Keratinocyte (primary cell): Measurements from ENCODE around the gene CNPPD1. TPM values are rescaled to one million over a fixed set of nuclear protein-coding genes. Genes with fewer than 3 reads are reported as not detected.

ENCODE experiments used
- DNase-seq: peaks from one replicate; pipeline ENCODE4 v3.0.0-alpha.2; 2011; ENCODE audit warnings: low read depth, missing footprints, low spot score
- FAIRE-seq: peaks from 2 replicates; lab custom pipeline; 2011; peaks lifted over from hg19 to GRCh38; lab: Jason Lieb, UNC
- H2AFZ ChIP-seq: 2 replicates; pipeline ENCODE4 v1.6.0; 2012; ENCODE audit warnings: low read length, control low read depth, inconsistent platforms; ENCODE audit not compliant: control insufficient read depth
- H3K27ac ChIP-seq: 2 replicates; pipeline ENCODE4 v1.5.1; 2011; ENCODE audit warnings: low read length; ENCODE audit not compliant: control insufficient read depth, insufficient read depth
- H3K27me3 ChIP-seq: 3 replicates; pipeline ENCODE4 v1.6.0; 2011; ENCODE audit warnings: low read length; ENCODE audit not compliant: control insufficient read depth, insufficient read depth; ENCODE audit errors: extremely low read depth
- H3K36me3 ChIP-seq, 2 experiments: 2 replicates in 1 of 2; 3 replicates in 1 of 2; pipeline ENCODE4 v1.5.1; 2011; ENCODE audit warnings: low read length in 2 of 2, mild to moderate bottlenecking in 1 of 2; ENCODE audit not compliant: control insufficient read depth in 2 of 2, insufficient read depth in 2 of 2; ENCODE audit errors: extremely low read depth in 1 of 2
- H3K4me1 ChIP-seq: 3 replicates; pipeline ENCODE4 v1.5.1; 2011; ENCODE audit warnings: low read length; ENCODE audit not compliant: control insufficient read depth, insufficient read depth; ENCODE audit errors: extremely low read depth
- H3K4me2 ChIP-seq: 3 replicates; pipeline ENCODE4 v1.6.0; 2011; ENCODE audit warnings: low read depth, low read length; ENCODE audit not compliant: control insufficient read depth, insufficient read depth; ENCODE audit errors: extremely low read depth
- H3K4me3 ChIP-seq, 3 experiments: fragments of 200-600 bp in 1 of 3; sonication (generic) in 1 of 3; 2 replicates in 2 of 3; 3 replicates in 1 of 3; pipeline ENCODE4 v1.5.1; 2011 to 2016; ENCODE audit warnings: low read length in 3 of 3, mild to moderate bottlenecking in 3 of 3, control low read depth in 2 of 3, inconsistent platforms in 1 of 3, low read depth in 1 of 3, mixed read lengths in 1 of 3, mixed run types in 1 of 3, moderate library complexity in 1 of 3; ENCODE audit not compliant: control insufficient read depth in 2 of 3, insufficient read depth in 2 of 3; ENCODE audit errors: extremely low read depth in 1 of 3
- H3K79me2 ChIP-seq: 2 replicates; pipeline ENCODE4 v1.6.0; 2012; ENCODE audit warnings: low read length; ENCODE audit not compliant: control insufficient read depth, insufficient read depth
- H3K9ac ChIP-seq: 3 replicates; pipeline ENCODE4 v1.6.0; 2011; ENCODE audit warnings: low read length; ENCODE audit not compliant: control insufficient read depth, insufficient read depth; ENCODE audit errors: extremely low read depth
- H3K9me1 ChIP-seq: 3 replicates; pipeline ENCODE4 v1.6.0; 2011; ENCODE audit warnings: low read length; ENCODE audit not compliant: control insufficient read depth, insufficient read depth; ENCODE audit errors: extremely low read depth
- H3K9me3 ChIP-seq: 2 replicates; pipeline ENCODE4 v1.5.1; 2012; ENCODE audit warnings: low read depth, low read length; ENCODE audit not compliant: control insufficient read depth
- H4K20me1 ChIP-seq: 3 replicates; pipeline ENCODE4 v1.6.0; 2011; ENCODE audit warnings: low read length; ENCODE audit not compliant: control insufficient read depth, insufficient read depth; ENCODE audit errors: extremely low read depth
- CTCF ChIP-seq, 3 experiments: IDR thresholded peaks in 1 of 3; conservative IDR thresholded peaks in 1 of 3; optimal IDR thresholded peaks in 1 of 3; 2 replicates in 2 of 3; 3 replicates in 1 of 3; pipeline versions ENCODE3 to v1.5.1; 2011; ENCODE audit warnings: low read length in 3 of 3, mild to moderate bottlenecking in 3 of 3, moderate library complexity in 2 of 3, control low read depth in 1 of 3, inconsistent platforms in 1 of 3; ENCODE audit not compliant: insufficient read depth in 2 of 3; ENCODE audit errors: extremely low read depth in 1 of 3
- EZH2 ChIP-seq: IDR thresholded peaks from one replicate; pipeline ENCODE4 v1.6.1; 2012; ENCODE audit warnings: inconsistent platforms, mild to moderate bottlenecking, low read length, moderate library complexity
- dilution Hi-C: fragments of 300-500 bp; cut with MboI; formaldehyde crosslinking; loops from one replicate; pipeline ENCODE4 v1.7.0; 2020; ENCODE audit warnings: low sequenced_read_pairs; ENCODE audit not compliant: extremely low pct_ligation_motif_present
- polyA plus RNA-seq, 5 experiments: library from polyadenylated mRNA; depleted of rRNA in 3 of 5; stranded (reverse) in 3 of 5; stranded (forward) in 1 of 5; unstranded in 1 of 5; fragments of >200 nt; gene quantifications; 1 replicate in 1 of 5; 2 replicates in 3 of 5; 3 replicates in 1 of 5; pipeline versions ENCODE4 v1.2.1 to v1.2.3, GENCODE V29; 2011 to 2012; ENCODE audit warnings: missing spikeins in 2 of 5, low read depth in 1 of 5, low replicate concordance in 1 of 5

The CNPPD1 gene
- polyA plus RNA-seq, 1 donor (not counting 4 experiments of a cell fraction or from before 2014, with no cell fraction given): 26.1 TPM

GRCh38 chr2:219171231-219171651, 5.5 kb downstream of the CNPPD1 start:
- FAIRE-seq: peak; percentile 79
- dilution Hi-C loops: no loop called here

GRCh38 chr2:219169930-219170654, 6.6 kb downstream of the CNPPD1 start, which contains the start of gene SLC23A3:
Gene SLC23A3, minus strand, starts transcription at chr2:219170029. Its CDS starts 45 bp downstream, at chr2:219169984.
- H3K27me3 ChIP-seq: no peaks in the 10 kb centered on the region
- peaks cover 2% of the 10 kb centered on the region for H3K79me2 ChIP-seq
- H3K4me2 ChIP-seq: no peak within 1 kb of the TSS
- H3K36me3 ChIP-seq: peaks cover 15 to 21% of the 10 kb centered on the region in 2 experiments
- FAIRE-seq: no peak
- TF ChIP-seq CTCF (optimal IDR thresholded peaks at IDR 0.05 in 1 of 3, IDR thresholded peaks at IDR 0.05 in 1 of 3, conservative IDR thresholded peaks at IDR 0.05 in 1 of 3; ENCODE audit: extremely low read depth in 1 of 3, insufficient read depth in 2 of 3, low read length in 3 of 3) (no peak), EZH2 (no peak)
- no peaks in the 10 kb centered on the region for H3K4me1 ChIP-seq
- H3K9ac ChIP-seq: no peak within 1 kb of the TSS
- dilution Hi-C loops: no loop called here
- H3K9me3 ChIP-seq: no peaks in the 10 kb centered on the region
- no peaks in the 10 kb centered on the region for H3K9me1 ChIP-seq
- H3K4me3 ChIP-seq: no peak within 1 kb of the TSS
- no peak for DNase-seq
- no peak within 1 kb of the TSS for H2AFZ ChIP-seq
- no peak within 1 kb of the TSS for H3K27ac ChIP-seq
- H4K20me1 ChIP-seq: no peaks in the 10 kb centered on the region

More at GRCh38 chr2:219171231-219171651, 5.5 kb downstream of the CNPPD1 start:
- Histone ChIP-seq H4K20me1 (no peaks in the 10 kb centered on the region), H3K9me3 (no peaks in the 10 kb centered on the region), H3K4me2 (no peak overlapping the region), H3K27me3 (no peaks in the 10 kb centered on the region), H3K36me3 (peaks cover 15 to 19% of the 10 kb centered on the region in 2 experiments), H3K27ac (no peak overlapping the region), H3K79me2 (peaks cover 8% of the 10 kb centered on the region), H3K4me3 (no peak overlapping the region), H3K9ac (no peak overlapping the region), H3K4me1 (peaks cover 8% of the 10 kb centered on the region), H3K9me1 (no peaks in the 10 kb centered on the region), H2AFZ (no peak overlapping the region)
- DNase-seq: peak; percentile 42
- TF ChIP-seq EZH2 (no peak), CTCF (optimal IDR thresholded peaks at IDR 0.05 in 1 of 3, IDR thresholded peaks at IDR 0.05 in 1 of 3, conservative IDR thresholded peaks at IDR 0.05 in 1 of 3; ENCODE audit: extremely low read depth in 1 of 3, insufficient read depth in 2 of 3, low read length in 3 of 3) (peak; percentile 61 to 84 (median 66))
